Suprapubic skin (tissue), 3 donors: ENCODE results near the gene FAM186B.

ENCODE experiments used
- EP300 ChIP-seq: sonication (generic); formaldehyde crosslinking; IDR thresholded peaks from one replicate; pipeline ENCODE4 v1.6.1; 2017; ENCODE audit warnings: antibody characterized with exemption
- TF ChIP-seq, protein P1 (sequence below), 2 donors: fragments of 200-600 bp in 1 of 2; fragments of 450-650 bp in 1 of 2; sonication (generic) in 1 of 2; IDR thresholded peaks; one replicate each; pipeline ENCODE4 v1.5.1; 2016 to 2019; ENCODE audit warnings: antibody characterized with exemption in 2 of 2, mild to moderate bottlenecking in 1 of 2, moderate library complexity in 1 of 2

DNA sequence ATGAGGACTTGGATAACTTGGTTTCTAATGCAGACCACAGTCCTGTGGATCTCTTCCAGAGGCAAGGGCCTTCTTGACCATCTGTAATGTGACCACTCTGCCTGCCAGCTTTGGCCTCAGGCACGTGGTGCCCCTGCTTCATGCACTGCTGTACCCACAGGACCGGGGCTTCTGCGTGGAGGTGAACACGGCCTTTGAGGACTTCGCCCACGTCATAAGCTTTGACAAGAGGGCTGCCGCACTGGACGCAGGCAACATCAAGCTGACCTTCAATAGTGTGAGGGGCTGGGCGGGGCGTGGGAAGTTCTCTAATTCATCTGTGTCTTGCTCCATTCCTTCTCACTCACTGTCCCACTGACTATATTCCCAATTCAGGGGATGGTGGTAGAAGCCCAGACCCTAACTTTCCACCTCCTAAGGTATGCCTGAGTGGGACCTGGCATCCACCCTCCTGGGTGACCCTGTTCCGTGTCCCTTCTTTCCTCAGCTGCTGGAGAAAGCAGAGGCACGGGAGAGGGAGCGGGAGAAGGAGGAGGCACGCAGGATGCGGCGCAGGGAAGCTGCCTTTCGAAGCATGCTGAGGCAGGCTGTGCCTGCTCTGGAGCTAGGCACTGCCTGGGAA, 36.4 kb upstream of the FAM186B start:
- no peak for TF ChIP-seq EP300
- TF ChIP-seq, protein P1, sequence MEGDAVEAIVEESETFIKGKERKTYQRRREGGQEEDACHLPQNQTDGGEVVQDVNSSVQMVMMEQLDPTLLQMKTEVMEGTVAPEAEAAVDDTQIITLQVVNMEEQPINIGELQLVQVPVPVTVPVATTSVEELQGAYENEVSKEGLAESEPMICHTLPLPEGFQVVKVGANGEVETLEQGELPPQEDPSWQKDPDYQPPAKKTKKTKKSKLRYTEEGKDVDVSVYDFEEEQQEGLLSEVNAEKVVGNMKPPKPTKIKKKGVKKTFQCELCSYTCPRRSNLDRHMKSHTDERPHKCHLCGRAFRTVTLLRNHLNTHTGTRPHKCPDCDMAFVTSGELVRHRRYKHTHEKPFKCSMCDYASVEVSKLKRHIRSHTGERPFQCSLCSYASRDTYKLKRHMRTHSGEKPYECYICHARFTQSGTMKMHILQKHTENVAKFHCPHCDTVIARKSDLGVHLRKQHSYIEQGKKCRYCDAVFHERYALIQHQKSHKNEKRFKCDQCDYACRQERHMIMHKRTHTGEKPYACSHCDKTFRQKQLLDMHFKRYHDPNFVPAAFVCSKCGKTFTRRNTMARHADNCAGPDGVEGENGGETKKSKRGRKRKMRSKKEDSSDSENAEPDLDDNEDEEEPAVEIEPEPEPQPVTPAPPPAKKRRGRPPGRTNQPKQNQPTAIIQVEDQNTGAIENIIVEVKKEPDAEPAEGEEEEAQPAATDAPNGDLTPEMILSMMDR (IDR thresholded peaks at IDR 0.05), result no peak
